ENCODE results near the gene ROR1.

ROR1 gene

GRCh38 chr1:63874278-63874880 lies 100.6 kb downstream of the ROR1 start:
- no peak overlapping the region for H3K4me2 ChIP-seq (ENCODE audit: low read depth, low read length)
- no peak for DNase-seq
- H3K79me2 ChIP-seq (ENCODE audit: low read length), result no peaks in the 10 kb centered on the region
- H3F3A ChIP-seq (ENCODE audit: insufficient read depth, low read length), result no peaks in the 10 kb centered on the region
- no peak overlapping the region for H3K4me3 ChIP-seq (ENCODE audit: low read length)
- H3K4me1 ChIP-seq (ENCODE audit: low read length), result no peaks in the 10 kb centered on the region
- TF ChIP-seq CTCF (IDR thresholded peaks at IDR 0.05; ENCODE audit: low read length) (no peak), EZH2 (optimal IDR thresholded peaks at IDR 0.05; ENCODE audit: low read depth, low read length) (no peak), EZH2phosphoT487 (IDR thresholded peaks at IDR 0.05; ENCODE audit: low read length) (no peak)
- no peaks in the 10 kb centered on the region for H3K9me3 ChIP-seq (replicated peaks; ENCODE audit: insufficient read depth, low read length)
- no peaks in the 10 kb centered on the region for H3K9me2 ChIP-seq (replicated peaks; ENCODE audit: insufficient read depth, low read length)
- no peak overlapping the region for H3K27ac ChIP-seq (ENCODE audit: low read length)
- H2AFZ ChIP-seq (ENCODE audit: low read length), result no peak overlapping the region
- no peaks in the 10 kb centered on the region for H4K20me1 ChIP-seq (ENCODE audit: insufficient read depth, low read length)
- H3K9ac ChIP-seq (ENCODE audit: low read length), result no peak overlapping the region
- H3K36me3 ChIP-seq (replicated peaks; ENCODE audit: insufficient read depth, low read length), result no peaks in the 10 kb centered on the region
- no peaks in the 10 kb centered on the region for H3K27me3 ChIP-seq (replicated peaks; ENCODE audit: insufficient read depth, low read length)

GRCh38 chr1:63875636-63876035 lies 101.8 kb downstream of the ROR1 start:
- H3F3A ChIP-seq (ENCODE audit: insufficient read depth, low read length), result no peaks in the 10 kb centered on the region
- H3K9ac ChIP-seq (ENCODE audit: low read length), result no peak overlapping the region
- H3K9me3 ChIP-seq (replicated peaks; ENCODE audit: insufficient read depth, low read length), result no peaks in the 10 kb centered on the region
- no peaks in the 10 kb centered on the region for H3K4me1 ChIP-seq (ENCODE audit: low read length)
- H3K27ac ChIP-seq (ENCODE audit: low read length), result no peak overlapping the region
- H3K36me3 ChIP-seq (replicated peaks; ENCODE audit: insufficient read depth, low read length), result no peaks in the 10 kb centered on the region
- H3K79me2 ChIP-seq (ENCODE audit: low read length), result no peaks in the 10 kb centered on the region
- H3K27me3 ChIP-seq (replicated peaks; ENCODE audit: insufficient read depth, low read length), result no peaks in the 10 kb centered on the region
- no peaks in the 10 kb centered on the region for H3K9me2 ChIP-seq (replicated peaks; ENCODE audit: insufficient read depth, low read length)
- DNase-seq, result no peak
- H2AFZ ChIP-seq (ENCODE audit: low read length), result no peak overlapping the region
- H3K4me3 ChIP-seq (ENCODE audit: low read length), result no peak overlapping the region
- H3K4me2 ChIP-seq (ENCODE audit: low read depth, low read length), result no peak overlapping the region
- TF ChIP-seq CTCF (IDR thresholded peaks at IDR 0.05; ENCODE audit: low read length) (no peak), EZH2 (optimal IDR thresholded peaks at IDR 0.05; ENCODE audit: low read depth, low read length) (no peak), EZH2phosphoT487 (IDR thresholded peaks at IDR 0.05; ENCODE audit: low read length) (no peak)
- no peaks in the 10 kb centered on the region for H4K20me1 ChIP-seq (ENCODE audit: insufficient read depth, low read length)

GRCh38 chr1:63877021-63877767 lies 103.4 kb downstream of the ROR1 start:
- no peaks in the 10 kb centered on the region for H3K27me3 ChIP-seq (replicated peaks; ENCODE audit: insufficient read depth, low read length)
- H3K79me2 ChIP-seq (ENCODE audit: low read length), result no peaks in the 10 kb centered on the region
- no peak for DNase-seq
- no peak for TF ChIP-seq CTCF (IDR thresholded peaks at IDR 0.05; ENCODE audit: low read length)
- TF ChIP-seq EZH2phosphoT487 (IDR thresholded peaks at IDR 0.05; ENCODE audit: low read length), result no peak
- no peak for TF ChIP-seq EZH2 (optimal IDR thresholded peaks at IDR 0.05; ENCODE audit: low read depth, low read length)
- H3F3A ChIP-seq (ENCODE audit: insufficient read depth, low read length), result no peaks in the 10 kb centered on the region
- no peaks in the 10 kb centered on the region for H3K9me2 ChIP-seq (replicated peaks; ENCODE audit: insufficient read depth, low read length)
- H3K27ac ChIP-seq (ENCODE audit: low read length), result no peak overlapping the region
- no peaks in the 10 kb centered on the region for H4K20me1 ChIP-seq (ENCODE audit: insufficient read depth, low read length)
- H2AFZ ChIP-seq (ENCODE audit: low read length), result no peak overlapping the region
- H3K4me2 ChIP-seq (ENCODE audit: low read depth, low read length), result no peak overlapping the region
- no peaks in the 10 kb centered on the region for H3K9me3 ChIP-seq (replicated peaks; ENCODE audit: insufficient read depth, low read length)
- H3K36me3 ChIP-seq (replicated peaks; ENCODE audit: insufficient read depth, low read length), result no peaks in the 10 kb centered on the region
- no peaks in the 10 kb centered on the region for H3K4me1 ChIP-seq (ENCODE audit: low read length)
- no peak overlapping the region for H3K9ac ChIP-seq (ENCODE audit: low read length)
- no peak overlapping the region for H3K4me3 ChIP-seq (ENCODE audit: low read length)
